GM21786 (cell line): ENCODE results near the gene CANT1.

Experiments used
- ATAC-seq: cut with Tn5 transposase; IDR thresholded peaks from one replicate; pipeline ENCODE4 v1.9.1; 2021; ENCODE audit not compliant: unreplicated experiment

The CANT1 gene

GRCh38 chr17:78996781-78997201 lies 12.8 kb downstream of the CANT1 start:
- no peak for ATAC-seq

GRCh38 chr17:78995761-78996451 lies 13.7 kb downstream of the CANT1 start:
- no peak for ATAC-seq

- ATAC-seq = no peak
Observed at GRCh38 chr17:78995022-78995760, 14.4 kb downstream of the CANT1 start.

- ATAC-seq = no peak
Observed at GRCh38 chr17:78993981-78994671, 15.4 kb downstream of the CANT1 start.

- no peak for ATAC-seq
Observed at GRCh38 chr17:78993241-78993956, 16.2 kb downstream of the CANT1 start.

GRCh38 chr17:78992542-78993212 lies 16.9 kb downstream of the CANT1 start:
- no peak for ATAC-seq

- no peak for ATAC-seq
Observed at GRCh38 chr17:78991906-78992532, 17.5 kb downstream of the CANT1 start.

- ATAC-seq = no peak
Observed at GRCh38 chr17:78991017-78991738, 18.4 kb downstream of the CANT1 start.

- no peak for ATAC-seq
Observed at GRCh38 chr17:78990349-78991016, 19.1 kb downstream of the CANT1 start.

- ATAC-seq = no peak
Observed at GRCh38 chr17:78988152-78988551, 21.4 kb downstream of the CANT1 start.

- ATAC-seq = no peak
Observed at GRCh38 chr17:78986649-78987328, 22.8 kb downstream of the CANT1 start.

GRCh38 chr17:78986048-78986648 lies 23.4 kb downstream of the CANT1 start:
- ATAC-seq = no peak

GRCh38 chr17:78985395-78985794 lies 24.2 kb downstream of the CANT1 start:
- ATAC-seq = no peak

GRCh38 chr17:78981010-78981888 lies 28.3 kb downstream of the CANT1 start:
- ATAC-seq = no peak

GRCh38 chr17:78980624-78980972 lies 29.0 kb downstream of the CANT1 start:
- no peak for ATAC-seq

- no peak for ATAC-seq
Observed at GRCh38 chr17:78979780-78980623, 29.6 kb downstream of the CANT1 start, which contains the start of gene LGALS3BP. TSS of gene LGALS3BP (minus strand) at chr17:78979923. CDS start at chr17:78977191, 2,732 bp downstream.
